ENCODE data around the gene GIN1.

- TF ChIP-seq POLR2A (IDR thresholded peaks at IDR 0.05) (no peak), CTCF (IDR thresholded peaks at IDR 0.05) (no peak)
Observed at GRCh38 chr5:103120607-103121200, 766 bp upstream of the GIN1 start.

Data from thyroid gland (tissue), 4 donors.